Measurements from ENCODE around the gene WBP1L.
"Not testable (repeated sequence)": the region's sequence is repeated elsewhere in the genome, so short reads cannot be mapped to it uniquely, and the experiment has no call there.

Gene WBP1L

DNA sequence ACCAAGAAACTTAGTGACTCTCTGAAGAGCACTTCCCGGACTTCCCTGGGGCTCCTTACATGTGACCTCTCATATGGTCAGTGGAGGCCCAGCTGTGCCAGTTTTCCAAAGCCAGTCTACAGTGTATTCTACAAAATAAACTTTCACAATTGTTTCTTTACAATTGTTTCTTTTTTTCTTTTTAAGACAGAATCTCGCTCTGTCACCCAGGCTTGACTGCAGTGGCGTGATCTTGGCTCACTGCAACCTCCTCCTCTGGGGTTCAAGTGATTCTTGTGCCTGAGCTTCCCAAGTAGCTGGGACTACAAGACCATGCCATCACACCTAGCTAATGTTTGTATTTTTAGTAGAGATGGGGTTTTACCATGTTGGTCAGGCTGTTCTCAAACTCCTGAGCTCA is 67.6 kb downstream of the WBP1L start:
- no peak for DNase-seq (ENCODE audit: low read depth, low spot score)

- no peak for DNase-seq (ENCODE audit: low read depth, low spot score)
Measured at GRCh38 chr10:102812231-102812876, 68.6 kb downstream of the WBP1L start.

DNA sequence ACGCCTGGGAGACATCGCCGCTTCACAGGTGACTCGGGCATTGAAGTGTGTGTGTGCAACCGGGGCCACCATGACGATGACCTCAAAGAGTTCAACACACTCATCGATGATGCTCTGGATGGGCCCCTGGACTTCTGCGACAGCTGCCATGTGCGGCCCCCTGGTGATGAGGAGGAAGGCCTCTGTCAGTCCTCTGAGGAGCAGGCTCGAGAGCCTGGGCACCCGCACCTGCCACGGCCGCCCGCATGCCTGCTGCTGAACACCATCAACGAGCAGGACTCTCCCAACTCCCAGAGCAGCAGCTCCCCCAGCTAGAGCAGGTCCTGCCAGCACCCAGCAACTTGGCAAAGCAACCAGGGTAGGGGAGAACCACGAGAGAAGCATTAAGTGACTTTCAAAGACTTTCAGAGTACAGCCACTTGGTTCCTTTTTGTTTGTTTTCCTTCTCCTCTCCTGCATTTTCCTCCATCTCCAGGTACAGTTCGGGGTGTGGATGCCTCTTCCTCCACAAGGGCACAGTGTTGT is 69.3 kb downstream of the WBP1L start:
- DNase-seq (ENCODE audit: low read depth, low spot score), result no peak

DNA sequence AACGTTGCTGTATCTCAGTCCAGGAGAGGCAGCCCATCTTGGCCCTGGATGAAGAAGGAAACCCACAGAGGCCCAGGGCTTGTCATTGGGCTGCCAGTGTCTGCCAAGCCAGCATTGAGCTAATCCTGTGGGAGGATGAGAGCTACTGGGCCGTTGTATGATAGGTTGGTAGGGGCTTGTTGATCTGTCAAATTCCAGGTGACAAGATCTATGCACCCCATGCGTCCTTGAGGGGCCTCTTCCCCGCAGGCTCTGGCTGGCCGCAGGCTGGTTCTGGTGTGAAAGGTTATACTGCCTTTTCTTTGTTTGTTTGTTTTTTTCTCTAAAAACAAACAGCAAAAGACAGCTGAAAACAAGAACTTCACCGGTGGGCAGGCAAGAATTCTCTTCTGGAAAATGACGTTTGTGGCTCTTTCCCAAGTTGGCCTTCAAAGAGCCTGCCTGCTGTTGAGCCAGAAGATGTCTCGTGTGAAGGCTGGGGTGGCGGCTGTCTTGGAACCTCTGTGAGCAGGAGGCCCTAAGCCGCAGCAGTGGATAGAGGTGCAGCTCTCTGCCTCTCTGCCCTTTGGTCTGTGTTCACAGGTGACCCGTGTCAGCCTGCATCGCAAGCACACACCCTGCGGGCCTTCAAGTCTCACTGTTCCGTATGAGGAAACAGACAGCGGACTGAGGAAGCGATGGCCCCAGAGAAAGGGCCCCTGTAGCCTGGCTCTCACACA is 70.1 kb downstream of the WBP1L start:
- no peak for DNase-seq (ENCODE audit: low read depth, low spot score)

DNA sequence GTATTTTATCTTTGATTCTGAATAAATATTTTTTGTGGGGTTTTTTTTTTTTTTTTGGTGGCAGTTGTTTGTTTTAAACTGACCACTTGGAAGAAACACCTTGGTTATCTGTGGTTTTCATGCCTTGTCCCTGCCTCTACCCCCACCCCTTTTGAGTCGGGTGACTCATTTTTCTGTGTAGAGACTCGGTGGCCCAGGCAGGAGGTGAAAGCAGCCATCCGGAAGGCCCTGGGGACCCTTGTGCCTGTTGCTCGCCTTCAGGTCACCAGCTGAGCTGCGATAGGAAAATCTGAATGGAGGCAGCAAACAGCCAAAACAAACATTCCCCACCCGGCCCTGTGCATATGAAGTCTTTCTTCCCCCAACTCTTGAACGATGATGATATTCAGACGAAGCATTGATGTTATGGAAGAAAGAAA is 70.7 kb downstream of the WBP1L start:
- DNase-seq (ENCODE audit: low read depth, low spot score), result no peak

GRCh38 chr10:102814873-102815661 is 71.3 kb downstream of the WBP1L start:
- no peak for DNase-seq (ENCODE audit: low read depth, low spot score)

GRCh38 chr10:102815790-102816549 is 72.2 kb downstream of the WBP1L start:
- DNase-seq (ENCODE audit: low read depth, low spot score), result no peak

GRCh38 chr10:102817175-102817574 is 73.4 kb downstream of the WBP1L start:
- no peak for DNase-seq (ENCODE audit: low read depth, low spot score)

GRCh38 chr10:102819054-102819453 is 75.3 kb downstream of the WBP1L start:
- no peak for DNase-seq (ENCODE audit: low read depth, low spot score)

DNA sequence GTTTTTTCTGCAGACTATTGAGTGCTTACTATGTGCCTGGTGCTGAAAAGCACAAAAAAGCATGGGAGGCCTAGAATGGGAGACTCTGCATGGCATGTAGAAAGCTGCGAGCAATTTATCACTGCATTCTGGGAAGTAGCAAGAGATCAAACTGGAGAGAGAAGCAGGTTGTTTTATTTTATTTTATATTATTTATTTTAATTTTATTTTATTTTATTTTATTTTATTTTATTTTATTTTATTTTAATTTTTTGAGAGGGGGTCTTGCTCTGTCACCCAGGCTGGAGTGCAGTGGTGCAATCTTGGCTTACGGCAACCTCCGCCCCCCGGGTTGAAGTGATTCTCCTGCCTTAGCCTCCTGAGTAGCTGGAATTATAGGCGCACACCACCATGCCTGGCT is 76.3 kb downstream of the WBP1L start:
- not testable (repeated sequence) for DNase-seq (ENCODE audit: low read depth, low spot score)

DNA sequence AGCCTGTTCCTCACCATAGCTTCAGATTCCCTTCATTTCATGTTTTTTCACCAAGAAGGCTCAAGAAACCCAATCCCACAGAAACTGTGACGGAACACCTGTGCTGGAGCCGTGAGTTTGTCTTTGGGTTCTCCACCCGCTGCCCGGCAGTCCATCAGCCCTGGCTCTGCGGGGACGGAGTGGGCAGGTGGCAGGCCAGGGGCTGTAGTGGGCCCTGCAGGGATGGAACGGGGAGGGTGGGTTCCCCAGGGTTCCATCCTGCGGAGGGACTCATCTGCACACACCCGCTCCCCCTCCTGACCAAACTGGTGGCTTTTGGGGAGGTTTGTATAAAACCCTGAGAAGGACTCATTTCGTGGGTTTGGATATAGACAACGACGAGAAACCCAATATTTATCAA is 78.5 kb downstream of the WBP1L start:
- no peak for DNase-seq (ENCODE audit: low read depth, low spot score)

DNA sequence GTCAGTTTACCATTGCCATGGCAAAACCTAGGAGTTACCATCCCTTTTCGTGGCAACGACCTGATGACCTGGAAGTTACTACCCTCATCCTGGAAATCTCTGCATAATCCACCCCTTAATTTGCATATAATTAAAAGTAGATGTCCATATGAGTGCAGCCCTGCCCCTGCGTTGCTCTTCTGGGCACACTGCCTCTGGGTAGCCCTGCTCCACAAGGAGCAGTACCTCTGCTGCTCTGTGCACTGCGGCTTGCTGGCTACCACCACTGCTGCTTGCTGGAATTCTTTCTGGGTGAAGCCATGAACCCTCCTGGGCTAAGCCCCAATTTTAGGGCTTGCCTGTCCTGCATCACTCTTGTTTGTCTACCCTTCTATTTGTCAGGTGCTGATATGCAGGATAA is 80.9 kb downstream of the WBP1L start:
- DNase-seq (ENCODE audit: low read depth, low spot score), result no peak

GRCh38 chr10:102826148-102826796 is 82.5 kb downstream of the WBP1L start:
- DNase-seq (ENCODE audit: low read depth, low spot score), result no peak

DNA sequence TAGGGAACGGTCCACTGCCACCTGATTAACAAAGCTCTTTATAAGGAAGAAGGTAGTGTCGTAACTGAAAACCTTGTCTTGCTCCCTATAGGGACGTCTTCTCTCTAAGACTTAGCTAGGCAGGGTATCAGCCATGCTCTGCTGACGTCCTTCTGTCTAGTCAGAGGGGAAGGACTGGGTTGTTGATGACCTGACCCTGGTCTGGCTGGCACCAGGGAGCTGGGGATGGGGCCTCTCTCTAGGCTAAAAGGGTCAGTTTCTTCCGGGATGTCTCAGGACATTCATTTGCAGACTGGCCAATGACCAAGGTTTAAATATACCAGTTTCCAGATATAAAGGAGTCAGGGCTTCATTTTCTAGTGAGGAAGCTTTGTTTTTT is 83.8 kb downstream of the WBP1L start:
- no peak for DNase-seq (ENCODE audit: low read depth, low spot score)

DNA sequence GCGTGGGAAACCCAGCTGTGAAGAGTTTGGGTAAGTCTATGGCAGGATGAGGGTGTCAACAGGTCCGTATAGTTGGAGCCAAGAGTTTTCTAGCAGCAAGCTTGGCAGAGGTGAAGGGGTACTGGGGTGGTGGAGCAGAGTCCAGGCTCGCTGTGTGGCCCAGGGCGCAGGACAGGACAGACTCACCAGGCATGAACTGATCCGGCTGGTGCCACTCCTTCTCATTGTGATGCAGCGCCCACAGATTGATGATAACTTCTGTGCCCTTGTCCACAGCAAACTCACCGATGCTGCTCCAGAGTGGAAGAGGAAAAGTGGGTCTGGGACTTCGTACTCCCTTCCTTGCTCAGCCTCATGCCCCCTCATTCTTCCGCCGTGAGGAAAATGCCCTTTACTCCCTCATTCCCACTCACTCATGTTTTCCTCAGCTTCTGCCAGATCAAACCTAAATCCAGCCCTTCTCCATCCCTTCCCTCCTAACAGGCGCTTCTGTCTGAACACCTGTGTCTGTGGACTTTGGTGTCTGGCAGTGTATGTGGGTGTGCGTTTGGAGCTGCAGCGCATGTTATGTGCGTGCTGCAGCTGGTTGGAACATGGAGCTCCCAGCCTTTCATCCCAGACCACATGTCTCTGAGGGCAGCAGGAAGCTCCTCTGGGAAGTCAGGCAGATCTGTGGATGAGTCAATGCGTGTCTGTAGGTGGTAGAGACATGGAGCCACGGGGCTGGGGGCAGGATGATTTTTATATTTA is 87.7 kb downstream of the WBP1L start:
- no peak for DNase-seq (ENCODE audit: low read depth, low spot score)

DNA sequence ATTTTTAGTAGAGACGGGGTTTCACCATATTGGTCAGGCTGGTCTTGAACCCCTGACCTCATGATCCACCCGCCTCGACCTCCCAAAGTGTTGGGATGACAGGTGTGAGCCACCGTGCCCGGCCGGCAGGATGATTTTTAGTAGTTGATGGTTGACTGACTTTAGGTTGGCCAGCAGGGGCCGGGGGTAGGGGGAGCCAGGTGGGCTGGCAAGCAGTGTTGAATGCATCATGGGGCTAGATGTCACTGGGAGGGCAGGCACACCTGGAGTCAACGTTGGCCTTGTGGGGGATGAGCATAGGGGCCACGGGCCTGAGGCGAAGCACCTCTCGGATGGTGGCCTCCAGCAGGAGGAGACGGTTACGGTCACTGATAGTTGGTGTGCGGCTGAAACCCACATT is 88.5 kb downstream of the WBP1L start:
- DNase-seq (ENCODE audit: low read depth, low spot score), result no peak

DNA sequence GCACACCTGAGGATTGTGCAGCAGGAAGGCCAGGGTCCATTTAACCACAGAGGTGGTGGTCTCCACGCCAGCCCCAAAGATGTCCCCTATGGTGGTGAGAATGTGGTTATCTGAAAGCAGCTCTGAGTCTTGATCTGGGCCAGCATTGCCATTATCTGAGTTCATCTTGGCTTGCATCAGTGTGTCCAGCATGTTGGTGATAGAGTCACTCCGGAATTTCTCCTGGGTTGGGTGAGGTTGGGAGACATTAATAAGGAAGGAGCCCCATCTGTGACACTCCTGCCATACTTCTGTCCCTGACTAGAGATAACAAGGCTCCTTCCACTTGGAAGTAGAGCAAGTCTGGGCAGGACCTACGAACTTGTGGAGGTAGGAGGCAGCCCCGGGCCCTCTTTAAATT is 89.2 kb downstream of the WBP1L start:
- DNase-seq (ENCODE audit: low read depth, low spot score), result no peak

DNA sequence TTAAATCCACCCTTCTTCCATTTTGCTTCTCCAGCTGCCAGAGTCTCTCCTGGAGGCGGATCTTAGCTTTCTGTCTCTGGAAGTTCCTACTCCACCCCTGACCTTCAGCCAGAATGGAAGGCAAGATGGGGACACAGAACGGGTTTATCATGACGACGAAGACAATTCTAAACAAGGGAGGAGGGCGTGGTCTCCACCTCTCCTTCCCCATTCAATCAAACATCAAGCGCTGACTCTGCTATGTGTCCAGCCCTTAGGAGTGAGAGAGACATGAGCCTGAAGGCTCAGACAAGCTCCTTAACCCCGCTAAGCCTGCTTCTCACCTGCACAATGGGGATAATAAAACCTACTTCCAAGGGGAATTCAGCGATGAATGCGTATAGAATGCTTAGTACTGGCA is 90.4 kb downstream of the WBP1L start:
- no peak for DNase-seq (ENCODE audit: low read depth, low spot score)

- DNase-seq (ENCODE audit: low read depth, low spot score), result peak; percentile 47
Measured at GRCh38 chr10:102835007-102835482, 91.3 kb downstream of the WBP1L start.

DNA sequence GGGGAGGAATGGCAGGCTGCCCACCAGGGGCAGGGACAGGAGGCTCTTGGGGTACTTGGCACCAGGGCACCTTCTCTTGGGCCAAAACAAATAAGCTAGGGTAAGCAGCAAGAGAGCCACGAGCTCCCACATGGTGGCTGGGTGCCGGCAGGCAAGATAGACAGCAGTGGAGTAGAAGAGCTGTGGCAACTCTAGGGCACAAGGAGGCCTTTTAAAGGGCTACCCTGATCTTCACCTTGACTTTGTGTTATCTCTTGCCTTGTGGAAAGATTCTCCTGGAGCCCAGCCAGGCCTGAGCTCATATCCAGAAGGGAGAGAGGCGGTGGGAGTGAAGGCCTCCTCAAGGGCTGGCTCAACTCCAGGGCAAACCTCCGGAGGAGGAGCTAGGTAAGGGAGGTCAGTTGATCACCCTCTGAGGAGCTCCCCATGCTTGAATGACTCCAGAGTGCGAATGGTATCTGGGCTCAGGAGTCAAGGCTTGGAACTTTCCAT is 93.5 kb downstream of the WBP1L start, which contains the start of gene CYP17A1:
Gene CYP17A1, minus strand, starts transcription at position 184 of the 492 bp plus-strand sequence. Its CDS starts 52 bp downstream, at position 132.
- no peak for DNase-seq (ENCODE audit: low read depth, low spot score)
